GM18858 (cell line): ENCODE measurements around the gene PEMT.

ENCODE experiments used
- ATAC-seq: cut with Tn5 transposase; IDR thresholded peaks from one replicate; pipeline ENCODE4 v1.9.1; 2021; ENCODE audit not compliant: unreplicated experiment

Gene PEMT

DNA sequence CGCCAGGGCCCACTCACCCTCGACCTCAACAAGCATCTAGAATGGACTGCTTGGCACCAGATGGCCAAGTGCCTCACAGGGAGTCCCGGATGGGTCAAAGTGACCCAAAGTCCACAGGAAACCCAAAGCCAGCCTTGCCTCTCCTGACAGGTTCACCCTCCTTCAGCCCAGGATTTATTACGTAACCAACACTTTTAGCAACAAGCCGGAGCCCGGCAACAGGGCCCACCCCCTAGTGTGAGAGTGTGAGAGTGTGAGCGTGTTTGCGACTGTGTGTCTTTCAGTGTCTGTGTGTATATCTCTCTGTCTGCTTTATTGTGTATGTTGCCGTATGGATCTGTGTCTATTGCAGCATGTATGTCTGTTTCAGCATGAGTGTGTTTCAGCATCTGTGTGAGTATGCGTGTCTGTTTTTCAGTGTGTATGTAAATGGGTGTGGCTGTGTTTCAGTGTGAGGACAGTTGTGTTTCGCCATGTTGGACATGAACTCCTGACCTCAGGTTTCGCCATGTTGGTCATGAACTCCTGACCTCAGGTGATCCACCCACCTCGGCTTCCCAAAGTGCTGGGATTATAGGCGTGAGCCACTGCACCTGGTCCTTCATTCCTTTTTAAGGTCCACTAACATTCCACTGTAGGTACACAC is 13.7 kb upstream of the PEMT start:
- ATAC-seq, result no peak

DNA sequence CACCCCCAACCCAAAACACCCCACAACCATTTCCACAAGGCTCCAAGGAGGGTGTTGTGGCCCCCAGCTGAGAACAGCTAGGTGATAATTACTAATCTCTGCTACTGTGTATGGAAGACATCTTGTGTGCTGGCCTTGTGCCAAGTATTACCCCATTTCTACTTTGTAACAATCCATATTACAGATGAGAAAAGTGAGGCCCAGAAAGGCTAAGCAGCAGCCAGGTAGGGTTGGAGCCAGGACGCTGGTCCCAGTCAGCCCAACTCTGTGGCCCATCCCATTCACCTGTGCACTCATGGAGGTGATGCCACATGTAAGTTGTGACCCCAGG is 12.4 kb upstream of the PEMT start:
- ATAC-seq, result no peak

DNA sequence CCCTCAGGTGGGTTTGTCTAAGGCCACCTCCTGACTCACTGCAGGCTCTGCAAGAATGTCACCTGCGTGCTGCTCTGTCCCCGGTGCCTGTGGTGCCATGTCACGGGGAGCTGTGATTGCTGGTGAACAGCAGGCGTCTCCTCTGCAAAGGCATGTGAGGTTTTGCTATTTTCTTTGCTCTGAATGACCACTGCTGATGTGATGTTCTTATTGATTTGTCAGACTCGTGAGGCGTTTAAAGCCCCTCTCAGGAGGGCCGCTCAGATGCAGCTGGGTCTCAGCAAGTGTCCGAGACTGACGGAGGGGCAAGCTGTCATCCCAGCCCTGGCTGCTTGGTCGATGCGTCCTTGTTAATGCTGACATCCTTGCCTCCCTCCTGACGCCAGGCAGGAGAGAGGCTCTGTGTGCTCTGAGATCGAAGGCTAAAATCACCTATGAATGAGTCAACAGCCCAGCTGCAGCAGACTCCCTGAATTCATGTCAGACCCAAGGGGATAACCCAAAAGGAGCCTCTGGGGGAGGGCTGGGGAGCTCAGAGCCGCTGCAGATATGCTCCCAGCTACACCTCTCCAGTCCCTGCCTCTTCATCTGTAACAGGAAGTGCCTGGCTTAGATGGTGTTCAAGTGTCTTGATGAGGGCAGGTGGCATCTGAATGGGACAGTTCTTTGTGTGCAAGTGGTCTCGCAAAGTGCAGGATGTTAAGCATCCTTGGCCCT is 11.8 kb upstream of the PEMT start:
- no peak for ATAC-seq

DNA sequence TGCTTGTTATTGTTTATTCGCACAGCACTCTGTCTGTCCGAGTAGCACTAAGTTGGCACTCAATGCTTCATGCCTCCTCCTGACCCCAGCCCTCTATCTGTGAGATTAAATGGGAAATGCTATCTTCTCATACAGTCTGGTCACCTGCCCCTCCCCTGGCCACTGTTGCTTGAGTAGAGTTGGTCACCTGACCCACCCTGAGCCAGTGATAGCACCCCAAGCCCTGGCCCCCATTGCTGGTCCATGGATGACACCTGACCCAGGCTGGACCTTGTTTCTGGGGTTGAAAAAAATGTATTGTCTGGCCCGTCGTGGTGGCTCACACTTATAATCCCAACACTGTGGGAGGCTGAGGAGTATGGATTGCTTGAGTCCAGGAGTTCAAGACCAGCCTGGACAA is 8.5 kb upstream of the PEMT start:
- ATAC-seq, result no peak

DNA sequence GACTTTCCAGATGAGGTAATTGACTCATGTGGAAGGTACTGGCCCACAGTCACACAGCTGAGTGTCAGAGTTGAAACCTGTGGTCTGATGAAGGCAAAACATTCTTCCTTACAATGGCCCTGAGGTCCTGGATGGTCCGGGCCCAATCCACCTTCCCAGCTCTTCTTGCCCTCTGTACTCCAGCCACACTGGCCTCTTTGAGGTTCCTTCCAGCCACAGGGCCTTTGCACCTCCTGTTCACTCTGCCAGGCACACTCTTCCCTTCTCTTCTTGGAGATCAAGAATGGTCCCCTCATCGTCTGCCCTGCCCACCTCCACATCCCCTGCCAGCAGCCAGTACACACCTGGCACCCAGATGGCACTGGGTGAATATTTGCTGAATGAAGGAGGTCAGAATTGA is 6.5 kb upstream of the PEMT start:
- ATAC-seq, result no peak

DNA sequence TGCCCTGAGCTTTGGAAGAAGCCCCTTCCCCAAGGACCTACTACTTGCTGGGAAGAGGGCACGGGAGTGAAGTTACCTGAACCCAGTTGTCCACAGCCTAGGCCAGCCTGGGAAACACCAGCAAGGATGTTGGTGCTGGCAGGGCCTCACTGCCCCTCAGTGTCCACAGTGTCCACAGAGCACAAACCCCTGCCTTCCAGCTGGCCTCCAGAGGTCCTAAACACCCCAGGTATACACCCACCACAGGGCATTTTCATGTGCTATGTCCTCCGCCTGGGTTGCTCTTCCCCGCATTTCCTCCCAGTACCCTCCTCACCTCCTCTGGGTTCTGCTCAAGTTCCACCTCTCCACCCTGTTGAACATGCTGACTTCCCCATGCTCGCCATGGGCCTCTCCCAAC is 4.2 kb upstream of the PEMT start:
- no peak for ATAC-seq

DNA sequence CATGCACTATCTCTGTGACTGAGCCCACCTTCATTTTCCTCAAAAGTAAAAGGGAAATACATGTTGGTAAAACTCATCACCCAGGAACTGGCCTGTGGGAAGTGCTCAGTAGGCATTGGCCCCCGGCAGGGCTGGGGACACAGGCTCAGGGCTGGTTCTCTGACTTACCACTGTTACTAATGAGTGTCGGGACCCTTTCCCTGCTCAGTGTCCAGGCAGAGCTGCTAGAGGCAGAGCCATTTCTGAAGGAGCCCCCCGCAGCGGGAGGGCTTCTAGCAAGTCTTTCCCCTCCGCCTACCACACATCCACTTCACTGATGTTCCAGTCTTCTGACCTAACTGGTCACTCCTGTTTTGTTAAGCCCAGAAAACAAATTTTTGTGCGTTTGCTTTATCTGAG is 1.7 kb upstream of the PEMT start:
- ATAC-seq, result no peak

DNA sequence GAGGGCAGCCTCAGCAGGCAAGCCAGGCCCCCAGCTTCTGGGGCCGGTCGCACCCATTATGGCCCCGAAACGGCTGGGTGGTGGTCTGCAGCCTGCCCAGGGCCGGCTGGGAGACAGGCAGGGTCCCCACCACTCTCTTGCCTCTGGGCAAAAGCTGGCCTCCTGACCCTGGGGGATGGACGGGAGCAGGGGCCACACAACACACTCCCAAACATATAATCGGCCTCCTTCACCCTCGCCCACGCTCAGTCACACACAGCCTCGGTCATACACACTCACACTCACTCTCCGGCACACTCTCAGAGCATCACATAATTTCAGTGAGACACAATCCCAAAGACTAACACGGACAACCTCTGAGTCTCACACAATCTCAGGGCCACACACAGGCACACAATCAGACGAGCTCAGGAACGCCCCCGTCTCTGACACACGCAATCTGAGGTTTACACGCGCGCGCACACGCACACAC is 589 bp downstream of the PEMT start:
- ATAC-seq, result no peak

DNA sequence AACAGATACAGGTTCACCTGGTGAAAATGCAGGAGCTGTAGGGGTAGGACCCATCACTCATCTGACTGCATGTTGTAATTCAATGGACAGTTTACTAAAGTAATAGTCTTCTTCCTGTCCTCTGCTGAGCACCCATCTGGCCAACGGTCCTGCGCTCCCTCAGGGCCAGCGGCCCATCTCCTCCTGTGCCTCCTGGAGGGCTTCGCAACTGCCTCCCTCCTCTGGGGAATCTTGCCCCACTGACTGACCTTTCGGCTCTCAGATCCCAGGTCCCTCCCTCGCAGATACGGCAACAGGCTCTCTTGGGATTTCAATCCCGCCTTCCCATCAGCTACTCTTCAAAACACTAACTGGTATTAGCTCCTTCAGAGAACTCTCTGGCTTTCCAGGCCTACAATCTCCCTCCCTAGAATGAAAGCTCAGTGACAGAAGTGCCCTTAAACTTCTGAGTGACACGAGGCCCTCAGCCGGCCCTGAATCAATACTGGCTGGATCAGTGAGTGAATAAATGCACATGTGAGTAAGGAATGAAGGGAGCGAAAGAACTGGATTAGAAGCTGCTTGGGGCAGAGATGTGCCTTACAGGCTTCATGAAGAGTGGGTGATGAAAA is 1.3 kb downstream of the PEMT start:
- ATAC-seq, result no peak

DNA sequence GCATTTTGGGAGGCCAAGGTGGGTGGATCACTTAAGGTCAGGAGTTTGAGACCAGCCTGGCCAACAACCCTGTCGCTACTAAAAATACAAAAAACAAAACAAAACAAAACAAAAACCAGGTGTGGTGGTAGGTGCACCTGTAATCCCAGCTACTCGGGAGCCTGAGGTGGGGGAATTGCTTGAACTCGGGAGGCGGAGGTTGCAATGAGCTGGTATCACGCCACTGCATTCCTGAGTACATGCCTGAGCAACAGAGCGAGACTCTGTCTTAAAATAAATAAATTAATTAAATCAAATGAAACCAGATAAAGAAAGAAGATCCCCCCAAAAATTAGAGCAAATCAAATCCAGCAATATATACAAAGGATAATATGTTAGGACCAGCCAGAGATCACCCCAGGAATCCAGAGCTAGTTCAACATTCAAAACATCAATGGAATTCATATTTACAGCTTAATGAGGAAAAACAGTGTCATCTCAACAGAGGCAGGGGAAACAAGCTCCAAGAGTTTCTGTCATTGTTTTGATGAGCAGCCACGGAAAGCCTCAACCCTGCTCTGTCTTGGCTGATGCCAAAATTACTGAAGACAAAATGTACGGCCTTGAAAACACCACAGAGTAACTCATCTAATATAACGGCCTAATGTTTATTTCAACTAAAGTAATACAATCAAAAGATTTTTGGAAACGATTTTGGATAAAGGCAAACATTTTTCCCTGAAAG is 3.7 kb downstream of the PEMT start:
- no peak for ATAC-seq

DNA sequence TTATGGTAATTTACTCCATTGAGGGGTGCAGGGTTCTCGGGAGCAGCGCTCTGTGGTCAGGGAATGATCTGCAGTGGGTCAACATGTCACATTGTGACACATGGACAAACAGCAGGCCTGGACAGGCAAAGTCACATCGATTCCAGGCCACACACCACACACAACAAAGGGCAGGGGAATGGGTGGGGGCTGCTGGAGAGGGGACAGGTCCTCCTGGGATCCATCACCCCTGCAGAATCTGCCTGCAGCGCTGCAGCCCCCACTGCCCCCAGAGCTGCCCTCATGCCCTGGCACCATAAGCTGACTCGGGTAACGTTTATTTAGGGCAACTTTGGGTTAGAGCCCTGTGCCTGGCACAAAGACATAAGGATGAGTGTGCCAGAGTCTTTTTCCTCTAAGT is 9.1 kb downstream of the PEMT start:
- no peak for ATAC-seq

DNA sequence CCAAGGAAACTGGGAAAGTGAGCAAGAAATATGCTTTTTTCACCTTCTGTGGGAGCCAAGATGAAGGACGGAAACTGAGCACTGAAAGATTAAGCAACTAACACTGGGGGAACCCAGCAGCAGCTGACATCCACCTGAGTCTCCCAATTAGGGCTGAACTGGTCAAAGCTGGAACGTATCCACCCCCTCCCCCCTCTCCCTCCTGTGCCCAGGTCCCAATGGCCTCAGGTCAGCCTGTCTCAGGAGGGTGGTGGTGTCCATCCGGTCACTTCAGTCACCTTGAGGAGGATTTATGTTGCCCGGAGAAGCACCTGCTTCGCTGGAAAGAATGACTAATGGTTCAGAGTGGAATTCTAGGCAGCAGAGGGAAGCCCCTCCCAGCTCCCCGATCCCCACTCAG is 10.0 kb downstream of the PEMT start:
- no peak for ATAC-seq

DNA sequence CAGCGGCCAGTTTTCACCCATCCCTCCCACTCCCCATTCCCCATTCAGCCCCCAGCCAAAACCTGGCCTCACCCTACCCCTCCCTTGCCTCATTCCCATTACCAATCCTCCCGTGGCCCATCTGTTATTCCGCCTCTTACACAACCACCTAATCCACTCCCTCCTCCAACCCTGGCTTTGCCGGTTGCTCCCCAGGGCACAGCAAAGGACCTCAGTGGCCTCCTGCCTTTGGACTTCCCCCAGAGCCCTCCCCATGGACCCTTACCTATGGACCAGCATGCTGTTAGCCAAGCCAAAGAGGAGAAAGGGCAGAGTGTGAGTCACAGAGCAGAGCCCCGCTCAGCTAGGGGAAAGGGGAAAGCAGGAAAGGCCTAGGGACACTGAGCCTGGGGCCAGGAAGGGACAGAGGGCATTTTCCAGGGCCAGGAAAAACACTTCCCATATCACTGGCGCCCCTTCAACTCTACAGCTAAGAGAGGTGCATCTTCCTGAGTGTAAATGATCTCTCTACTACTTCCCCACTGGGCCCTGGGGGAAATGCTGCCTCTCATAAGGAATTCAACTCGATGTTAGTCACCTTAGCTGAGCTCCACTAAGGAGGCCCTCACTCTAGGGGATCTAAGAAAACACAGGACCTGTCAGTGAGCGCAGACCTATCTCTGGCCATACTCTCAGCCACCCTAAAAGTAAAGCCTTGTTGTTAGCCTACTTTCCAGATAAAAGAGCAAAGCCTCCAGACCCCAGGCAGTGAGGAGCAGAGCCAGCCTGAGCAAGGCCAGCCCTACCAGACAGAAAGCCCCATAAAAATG is 10.6 kb downstream of the PEMT start:
- no peak for ATAC-seq

DNA sequence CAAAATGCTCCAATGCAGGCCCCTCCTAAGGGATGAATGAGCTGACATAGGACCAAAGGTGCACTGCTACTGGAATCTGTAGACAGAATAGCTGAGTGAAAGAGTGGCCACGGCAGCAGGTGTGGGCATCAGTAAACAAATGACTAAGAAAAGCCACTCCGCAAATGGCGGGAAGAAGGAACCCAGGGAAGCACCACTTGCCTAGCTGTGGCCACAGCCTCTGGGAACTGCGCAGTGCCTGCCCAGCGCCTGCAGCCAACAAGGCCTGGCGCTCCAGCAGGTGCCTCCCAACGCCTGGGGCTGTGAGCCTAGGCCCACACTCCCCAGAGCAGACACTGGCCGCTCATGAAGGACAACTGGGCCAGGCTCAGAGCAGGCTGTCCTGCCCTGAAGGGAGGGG is 11.8 kb downstream of the PEMT start:
- ATAC-seq, result no peak

DNA sequence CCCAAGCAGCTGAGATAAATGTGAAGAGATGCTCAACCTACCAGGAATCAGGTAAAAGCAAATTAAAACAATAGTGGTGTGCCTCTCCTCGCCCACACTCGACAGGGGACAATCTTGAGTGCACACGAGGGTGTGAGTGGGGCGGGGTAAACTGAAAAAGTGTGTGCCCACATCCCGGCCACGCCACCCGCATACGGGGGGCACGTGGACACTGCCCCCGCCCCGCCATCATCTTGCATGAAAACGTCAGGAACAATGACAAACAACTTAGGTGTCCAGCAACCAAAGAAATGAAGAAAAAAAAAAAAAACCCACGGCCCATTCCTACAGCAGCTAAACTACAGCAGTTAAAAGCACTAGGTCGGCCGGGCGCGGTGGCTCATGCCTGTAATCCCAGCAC is 14.1 kb downstream of the PEMT start:
- no peak for ATAC-seq

DNA sequence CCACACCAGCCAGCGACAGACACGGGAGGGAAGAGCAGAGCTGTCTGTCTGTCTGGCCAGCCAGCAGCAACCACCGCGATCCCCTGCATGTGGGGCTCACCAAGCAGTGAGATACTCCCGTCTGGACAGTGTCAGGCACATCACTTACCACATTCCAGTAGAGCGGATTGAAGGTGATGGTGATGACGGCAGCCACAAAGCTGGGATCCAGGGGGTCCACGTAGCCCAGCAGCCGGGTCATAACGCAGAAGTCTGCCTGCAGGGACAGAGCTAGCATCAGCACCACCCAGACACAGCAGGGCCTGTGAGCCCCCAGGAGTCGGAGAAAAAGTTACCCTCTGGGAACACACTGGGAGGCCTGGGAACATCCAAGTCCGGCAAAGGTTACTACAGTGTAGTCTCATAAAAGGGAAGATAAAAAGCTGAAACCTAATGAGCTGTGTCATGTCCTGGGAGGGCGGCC is 14.7 kb downstream of the PEMT start:
- ATAC-seq, result no peak

DNA sequence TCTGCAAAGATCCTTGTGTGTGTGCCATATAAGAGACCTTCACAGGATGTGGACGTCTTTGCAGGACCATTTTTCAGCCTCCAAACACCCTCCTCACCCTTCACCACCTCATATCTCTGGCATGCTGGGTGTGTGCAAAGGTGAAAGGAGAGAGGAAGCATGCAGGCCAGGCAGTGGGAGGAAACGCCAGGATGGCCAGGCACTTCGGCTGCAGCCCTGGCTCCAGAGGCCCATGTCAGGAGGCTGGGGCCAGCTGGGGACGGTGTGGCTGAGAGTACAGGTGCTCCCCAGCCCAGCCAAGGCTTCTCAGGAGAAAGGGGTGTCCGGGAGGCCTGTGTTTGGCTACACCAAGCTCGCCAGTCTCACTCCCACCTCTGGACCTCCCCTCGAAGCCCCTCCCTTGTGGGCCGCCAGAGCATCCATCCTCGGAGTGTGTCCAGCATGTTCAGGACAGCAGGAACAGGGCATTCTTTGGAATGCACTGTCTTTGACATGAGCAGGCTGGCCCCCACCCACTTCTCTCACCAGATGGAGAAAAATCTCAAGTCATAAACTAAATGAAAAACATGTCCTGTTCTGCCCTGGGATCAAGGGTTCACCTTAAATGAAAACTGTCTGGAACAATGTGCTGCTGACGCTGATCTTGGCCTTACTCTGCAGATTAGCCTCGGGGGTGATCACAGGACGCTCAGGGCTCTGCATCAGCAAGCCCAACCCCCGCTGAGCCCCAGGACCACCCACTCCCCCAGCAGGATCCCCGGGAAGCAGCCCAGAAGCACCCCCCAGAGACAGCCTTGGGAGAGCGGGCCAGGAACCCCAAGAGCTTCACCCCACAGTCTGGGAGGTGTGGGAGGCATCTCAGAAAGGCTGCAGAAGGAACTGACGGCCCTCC is 15.9 kb downstream of the PEMT start:
- ATAC-seq, result no peak

DNA sequence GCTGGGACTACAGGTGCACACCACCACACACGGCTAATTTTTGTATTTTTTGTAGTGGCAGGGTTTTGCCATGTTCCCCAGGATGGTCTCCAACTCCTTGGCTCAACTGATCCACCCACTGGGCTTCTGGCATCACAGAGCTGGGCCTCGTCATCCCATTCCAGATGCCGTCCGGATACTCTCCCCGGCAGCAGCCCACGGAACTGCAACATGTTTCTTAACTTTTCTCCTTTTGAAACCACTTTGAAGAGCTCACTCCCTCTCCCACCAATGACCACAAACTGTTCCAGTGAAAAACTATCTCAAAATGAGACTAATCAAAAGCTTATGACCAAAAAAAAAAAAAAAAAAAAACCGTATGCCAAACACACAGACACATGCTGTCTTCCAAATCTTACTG is 17.6 kb downstream of the PEMT start:
- no peak for ATAC-seq

DNA sequence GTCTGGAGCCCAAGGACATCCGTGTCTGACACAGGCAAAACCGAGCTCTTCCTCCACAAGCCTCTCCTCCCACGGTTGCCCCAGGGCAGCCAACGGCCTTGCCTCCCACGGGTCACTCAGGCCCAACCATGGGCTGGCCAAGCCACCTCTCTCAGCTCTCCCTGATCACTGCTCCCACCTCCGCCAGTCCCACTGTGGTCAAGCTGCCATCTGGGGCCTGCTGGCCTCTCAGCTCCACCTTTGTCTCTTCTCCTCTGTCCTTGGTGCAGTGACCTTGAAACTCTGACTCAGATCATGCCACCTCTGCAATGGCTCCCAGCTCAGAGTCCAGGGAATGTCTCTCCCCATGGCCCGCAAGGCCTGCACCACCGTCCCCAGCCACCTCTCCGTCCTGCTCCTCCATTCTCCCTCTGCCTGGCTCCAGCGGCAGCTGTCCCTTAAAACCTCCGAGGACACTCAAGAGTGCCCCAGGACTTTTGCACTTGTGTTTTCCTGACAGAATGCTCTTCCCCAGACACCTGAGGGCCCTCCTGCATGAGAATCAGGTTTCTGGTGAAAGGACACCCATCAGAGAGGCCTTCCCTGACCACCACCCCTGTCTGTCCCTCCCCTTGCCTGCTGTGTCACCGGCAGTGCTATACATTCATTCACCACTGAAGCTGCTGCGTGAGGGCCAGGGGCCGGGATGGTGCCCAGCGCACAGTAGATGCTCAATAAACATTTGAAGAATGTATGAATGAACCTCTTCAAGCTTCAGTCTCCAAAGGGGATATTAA is 19.3 kb downstream of the PEMT start:
- no peak for ATAC-seq
